GM23338 (cell line): ENCODE results near the gene HTR1A. TPM values are rescaled to one million over a fixed set of nuclear protein-coding genes. Genes with fewer than 3 reads are reported as not detected.

ENCODE experiments used
- ATAC-seq: fragments of 200-7000 bp; cut with Tn5 transposase; 3 replicates; pipeline ENCODE4 v1.9.1; 2020
- DNase-seq: peaks from one replicate; pipeline ENCODE4 v3.0.0-alpha.2; 2015; ENCODE audit warnings: low spot score
- H2AFZ ChIP-seq: fragments of 200-600 bp; sonication (generic); 2 replicates; pipeline ENCODE4 v1.8.0; 2016; ENCODE audit warnings: antibody characterized with exemption, mild to moderate bottlenecking, moderate library complexity
- H3F3A ChIP-seq: fragments of 200-600 bp; sonication (generic); replicated peaks from 2 replicates; pipeline ENCODE4 v1.8.0; 2017; ENCODE audit warnings: antibody characterized with exemption, mixed run types, low read depth
- H3K27ac ChIP-seq: fragments of 200-600 bp; sonication (generic); 2 replicates; pipeline ENCODE4 v1.6.1; 2016; ENCODE audit warnings: low read depth
- H3K27me3 ChIP-seq: fragments of 200-600 bp; sonication (generic); 2 replicates; pipeline ENCODE4 v1.8.0; 2016; ENCODE audit warnings: mild to moderate bottlenecking, mixed run types, moderate library complexity; ENCODE audit not compliant: insufficient read depth
- H3K36me3 ChIP-seq: fragments of 200-600 bp; sonication (generic); 2 replicates; pipeline ENCODE4 v1.8.0; 2016; ENCODE audit warnings: mild to moderate bottlenecking; ENCODE audit not compliant: insufficient read depth
- H3K4me1 ChIP-seq: fragments of 200-600 bp; sonication (generic); 2 replicates; pipeline ENCODE4 v1.8.0; 2016; ENCODE audit warnings: mild to moderate bottlenecking, moderate library complexity; ENCODE audit not compliant: insufficient read depth
- H3K4me2 ChIP-seq: fragments of 200-600 bp; sonication (generic); 2 replicates; pipeline ENCODE4 v1.7.1; 2017; ENCODE audit warnings: mixed run types
- H3K4me3 ChIP-seq: fragments of 200-600 bp; sonication (generic); 2 replicates; pipeline ENCODE4 v1.6.1; 2016; ENCODE audit warnings: mixed run types
- H3K79me2 ChIP-seq: fragments of 200-600 bp; sonication (generic); replicated peaks from 2 replicates; pipeline ENCODE4 v1.8.0; 2017; ENCODE audit warnings: mild to moderate bottlenecking; ENCODE audit not compliant: insufficient read depth
- H3K9me2 ChIP-seq: fragments of 200-600 bp; sonication (generic); 2 replicates; pipeline ENCODE4 v1.8.0; 2017; ENCODE audit not compliant: insufficient read depth
- H4K20me1 ChIP-seq: fragments of 200-600 bp; sonication (generic); replicated peaks from 2 replicates; pipeline ENCODE4 v1.8.0; 2017; ENCODE audit warnings: mild to moderate bottlenecking; ENCODE audit not compliant: insufficient read depth
- H3K27ac Mint-ChIP-seq: 2 replicates; pipeline ENCODE4 v1.8.0; 2020; ENCODE audit warnings: inconsistent platforms, mild to moderate bottlenecking, moderate library complexity, mixed read lengths
- H3K27me3 Mint-ChIP-seq: 3 replicates; pipeline ENCODE4 v1.8.0; 2022; ENCODE audit warnings: low read depth, mild to moderate bottlenecking, moderate library complexity, mixed read lengths, inconsistent platforms; ENCODE audit not compliant: insufficient read depth, poor library complexity
- H3K36me3 Mint-ChIP-seq: 3 replicates; pipeline ENCODE4 v1.8.0; 2021; ENCODE audit warnings: low read depth, mild to moderate bottlenecking, inconsistent platforms, moderate library complexity, mixed read lengths
- H3K4me1 Mint-ChIP-seq: 3 replicates; pipeline ENCODE4 v1.8.0; 2020; ENCODE audit warnings: mild to moderate bottlenecking, inconsistent platforms, mixed read lengths
- H3K4me3 Mint-ChIP-seq: 3 replicates; pipeline ENCODE4 v1.8.0; 2021; ENCODE audit warnings: moderate library complexity, mild to moderate bottlenecking, inconsistent platforms, mixed read lengths
- H3K9me3 Mint-ChIP-seq: 3 replicates; pipeline ENCODE4 v1.8.0; 2020; ENCODE audit warnings: moderate library complexity, mild to moderate bottlenecking, inconsistent platforms, mixed read lengths
- CREB1 ChIP-seq: fragments of 250-450 bp; sonication (Bioruptor Pico); IDR thresholded peaks from 2 replicates; pipeline ENCODE4 v1.5.0; 2020; ENCODE audit warnings: low read depth, mild to moderate bottlenecking, moderate library complexity
- EZH2 ChIP-seq: fragments of 200-600 bp; sonication (generic); IDR thresholded peaks from one replicate; pipeline ENCODE4 v1.8.0; 2017; ENCODE audit warnings: antibody characterized with exemption, mild to moderate bottlenecking, low read depth; ENCODE audit not compliant: unreplicated experiment
- EZH2phosphoT487 ChIP-seq: fragments of 200-600 bp; sonication (generic); IDR thresholded peaks from one replicate; pipeline ENCODE4 v1.8.1; 2018; ENCODE audit warnings: antibody characterized with exemption; ENCODE audit not compliant: unreplicated experiment
- JUNB ChIP-seq: IDR thresholded peaks from one replicate; pipeline ENCODE4 v1.6.1; 2016; ENCODE audit warnings: antibody characterized with exemption; ENCODE audit not compliant: unreplicated experiment
- NANOG ChIP-seq: IDR thresholded peaks from 2 replicates; pipeline ENCODE4 v1.6.1; 2016; ENCODE audit warnings: antibody characterized with exemption, borderline replicate concordance
- POLR2AphosphoS5 ChIP-seq: IDR thresholded peaks from 2 replicates; pipeline ENCODE4 v1.6.1; 2016; ENCODE audit warnings: antibody characterized with exemption, low read depth
- STAT1 ChIP-seq: IDR thresholded peaks from one replicate; pipeline ENCODE4 v1.6.1; 2016; ENCODE audit warnings: antibody characterized with exemption; ENCODE audit not compliant: unreplicated experiment
- ZNF331 ChIP-seq: fragments of 250-450 bp; sonication (Bioruptor Pico); IDR thresholded peaks from 2 replicates; pipeline ENCODE4 v1.5.0; 2020; ENCODE audit warnings: low read depth, mild to moderate bottlenecking, moderate library complexity
- polyA plus RNA-seq: library from polyadenylated mRNA; unstranded; fragments of >200 nt; fragmentation: Nextera tagmentation; extraction: Ambion mirVana; gene quantifications from 2 replicates; pipeline ENCODE4 v1.2.1, GENCODE V29; 2016
- total RNA-seq: library from RNA; depleted of rRNA; stranded (reverse); fragments of >200 nt; shearing (Covaris generic); gene quantifications from 2 replicates; pipeline ENCODE4 v1.2.3, GENCODE V29; 2014
- TF ChIP-seq, protein P1 (sequence below): IDR thresholded peaks from one replicate; pipeline ENCODE4 v1.6.1; 2018; ENCODE audit warnings: antibody characterized with exemption; ENCODE audit not compliant: unreplicated experiment
- TF ChIP-seq, protein P2 (sequence below): fragments of 250-450 bp; sonication (Bioruptor Pico); IDR thresholded peaks from 2 replicates; pipeline ENCODE4 v1.5.0; 2020; ENCODE audit warnings: mild to moderate bottlenecking, moderate library complexity

The HTR1A gene
- total and polyA plus RNA-seq, 2 experiments from 2014 or later, result 1.1 to 2.3 TPM

DNA sequence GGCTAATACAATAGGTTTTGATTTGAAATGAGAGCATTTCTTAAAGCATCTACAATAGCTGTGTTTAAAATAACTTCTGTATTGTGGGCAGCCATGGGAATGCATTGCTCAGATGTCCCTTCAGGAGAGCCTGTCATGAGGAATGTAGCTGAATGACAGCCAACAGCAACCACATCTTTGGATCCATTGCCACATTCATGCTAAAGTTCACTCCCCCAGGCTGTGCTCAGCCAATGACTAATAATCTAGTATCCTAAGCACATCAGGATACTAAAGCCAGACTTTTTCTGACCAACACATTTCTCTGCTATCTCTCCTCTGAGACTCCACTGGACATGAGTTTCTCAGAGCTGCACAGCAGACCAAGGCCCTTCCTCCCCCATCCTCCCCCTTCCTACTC, 45.5 kb downstream of the HTR1A start (continued):
- TF ChIP-seq STAT1 (no peak), JUNB (no peak), CREB1 (CRISPR knock-in tag) (no peak), EZH2 (no peak), EZH2phosphoT487 (no peak), NANOG (no peak), POLR2AphosphoS5 (no peak)
- TF ChIP-seq, protein P1, sequence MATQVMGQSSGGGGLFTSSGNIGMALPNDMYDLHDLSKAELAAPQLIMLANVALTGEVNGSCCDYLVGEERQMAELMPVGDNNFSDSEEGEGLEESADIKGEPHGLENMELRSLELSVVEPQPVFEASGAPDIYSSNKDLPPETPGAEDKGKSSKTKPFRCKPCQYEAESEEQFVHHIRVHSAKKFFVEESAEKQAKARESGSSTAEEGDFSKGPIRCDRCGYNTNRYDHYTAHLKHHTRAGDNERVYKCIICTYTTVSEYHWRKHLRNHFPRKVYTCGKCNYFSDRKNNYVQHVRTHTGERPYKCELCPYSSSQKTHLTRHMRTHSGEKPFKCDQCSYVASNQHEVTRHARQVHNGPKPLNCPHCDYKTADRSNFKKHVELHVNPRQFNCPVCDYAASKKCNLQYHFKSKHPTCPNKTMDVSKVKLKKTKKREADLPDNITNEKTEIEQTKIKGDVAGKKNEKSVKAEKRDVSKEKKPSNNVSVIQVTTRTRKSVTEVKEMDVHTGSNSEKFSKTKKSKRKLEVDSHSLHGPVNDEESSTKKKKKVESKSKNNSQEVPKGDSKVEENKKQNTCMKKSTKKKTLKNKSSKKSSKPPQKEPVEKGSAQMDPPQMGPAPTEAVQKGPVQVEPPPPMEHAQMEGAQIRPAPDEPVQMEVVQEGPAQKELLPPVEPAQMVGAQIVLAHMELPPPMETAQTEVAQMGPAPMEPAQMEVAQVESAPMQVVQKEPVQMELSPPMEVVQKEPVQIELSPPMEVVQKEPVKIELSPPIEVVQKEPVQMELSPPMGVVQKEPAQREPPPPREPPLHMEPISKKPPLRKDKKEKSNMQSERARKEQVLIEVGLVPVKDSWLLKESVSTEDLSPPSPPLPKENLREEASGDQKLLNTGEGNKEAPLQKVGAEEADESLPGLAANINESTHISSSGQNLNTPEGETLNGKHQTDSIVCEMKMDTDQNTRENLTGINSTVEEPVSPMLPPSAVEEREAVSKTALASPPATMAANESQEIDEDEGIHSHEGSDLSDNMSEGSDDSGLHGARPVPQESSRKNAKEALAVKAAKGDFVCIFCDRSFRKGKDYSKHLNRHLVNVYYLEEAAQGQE, result no peak

DNA sequence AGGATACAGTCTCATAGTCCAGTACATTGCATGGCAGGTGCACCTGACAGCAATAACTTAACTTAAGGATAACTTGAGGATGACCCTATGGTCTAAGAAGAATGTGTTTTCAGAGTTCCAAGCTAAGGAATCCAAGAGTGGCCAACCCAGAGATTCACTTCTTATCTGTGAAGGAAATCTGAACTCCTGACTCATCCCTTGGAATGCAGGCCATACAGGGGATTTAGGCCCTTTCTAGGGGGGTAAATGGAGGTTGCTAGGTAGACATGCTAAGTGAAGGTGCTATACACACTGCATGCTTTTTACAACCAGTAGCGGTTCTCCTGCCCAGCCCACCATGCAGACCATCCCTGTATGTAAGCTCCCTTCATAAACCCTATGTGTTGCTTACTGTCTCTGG, 50.4 kb downstream of the HTR1A start:
- Histone ChIP-seq H4K20me1 (no peaks in the 10 kb centered on the region), H3K36me3 (no peaks in the 10 kb centered on the region), H3K27ac (no peak overlapping the region), H3K4me2 (no peak overlapping the region), H3K4me1 (no peaks in the 10 kb centered on the region), H3K79me2 (no peaks in the 10 kb centered on the region), H2AFZ (no peak overlapping the region), H3K4me3 (no peak overlapping the region), H3K27me3 (no peaks in the 10 kb centered on the region), H3F3A (no peaks in the 10 kb centered on the region), H3K9me2 (0 out of 2 replicates have a peak, but pooled peaks cover 4% of the 10 kb centered on the region)
- H3K36me3 Mint-ChIP-seq, result no peaks in the 10 kb centered on the region
- ATAC-seq (no peak), DNase-seq (no peak)
- H3K27me3 Mint-ChIP-seq, result no peaks in the 10 kb centered on the region
- no peak overlapping the region for H3K4me3 Mint-ChIP-seq
- 0 out of 3 replicates have a peak, but pooled peaks cover under 1% of the 10 kb centered on the region for H3K4me1 Mint-ChIP-seq
- H3K27ac Mint-ChIP-seq, result no peak overlapping the region
- no peak for TF ChIP-seq JUNB
- TF ChIP-seq, protein P2, sequence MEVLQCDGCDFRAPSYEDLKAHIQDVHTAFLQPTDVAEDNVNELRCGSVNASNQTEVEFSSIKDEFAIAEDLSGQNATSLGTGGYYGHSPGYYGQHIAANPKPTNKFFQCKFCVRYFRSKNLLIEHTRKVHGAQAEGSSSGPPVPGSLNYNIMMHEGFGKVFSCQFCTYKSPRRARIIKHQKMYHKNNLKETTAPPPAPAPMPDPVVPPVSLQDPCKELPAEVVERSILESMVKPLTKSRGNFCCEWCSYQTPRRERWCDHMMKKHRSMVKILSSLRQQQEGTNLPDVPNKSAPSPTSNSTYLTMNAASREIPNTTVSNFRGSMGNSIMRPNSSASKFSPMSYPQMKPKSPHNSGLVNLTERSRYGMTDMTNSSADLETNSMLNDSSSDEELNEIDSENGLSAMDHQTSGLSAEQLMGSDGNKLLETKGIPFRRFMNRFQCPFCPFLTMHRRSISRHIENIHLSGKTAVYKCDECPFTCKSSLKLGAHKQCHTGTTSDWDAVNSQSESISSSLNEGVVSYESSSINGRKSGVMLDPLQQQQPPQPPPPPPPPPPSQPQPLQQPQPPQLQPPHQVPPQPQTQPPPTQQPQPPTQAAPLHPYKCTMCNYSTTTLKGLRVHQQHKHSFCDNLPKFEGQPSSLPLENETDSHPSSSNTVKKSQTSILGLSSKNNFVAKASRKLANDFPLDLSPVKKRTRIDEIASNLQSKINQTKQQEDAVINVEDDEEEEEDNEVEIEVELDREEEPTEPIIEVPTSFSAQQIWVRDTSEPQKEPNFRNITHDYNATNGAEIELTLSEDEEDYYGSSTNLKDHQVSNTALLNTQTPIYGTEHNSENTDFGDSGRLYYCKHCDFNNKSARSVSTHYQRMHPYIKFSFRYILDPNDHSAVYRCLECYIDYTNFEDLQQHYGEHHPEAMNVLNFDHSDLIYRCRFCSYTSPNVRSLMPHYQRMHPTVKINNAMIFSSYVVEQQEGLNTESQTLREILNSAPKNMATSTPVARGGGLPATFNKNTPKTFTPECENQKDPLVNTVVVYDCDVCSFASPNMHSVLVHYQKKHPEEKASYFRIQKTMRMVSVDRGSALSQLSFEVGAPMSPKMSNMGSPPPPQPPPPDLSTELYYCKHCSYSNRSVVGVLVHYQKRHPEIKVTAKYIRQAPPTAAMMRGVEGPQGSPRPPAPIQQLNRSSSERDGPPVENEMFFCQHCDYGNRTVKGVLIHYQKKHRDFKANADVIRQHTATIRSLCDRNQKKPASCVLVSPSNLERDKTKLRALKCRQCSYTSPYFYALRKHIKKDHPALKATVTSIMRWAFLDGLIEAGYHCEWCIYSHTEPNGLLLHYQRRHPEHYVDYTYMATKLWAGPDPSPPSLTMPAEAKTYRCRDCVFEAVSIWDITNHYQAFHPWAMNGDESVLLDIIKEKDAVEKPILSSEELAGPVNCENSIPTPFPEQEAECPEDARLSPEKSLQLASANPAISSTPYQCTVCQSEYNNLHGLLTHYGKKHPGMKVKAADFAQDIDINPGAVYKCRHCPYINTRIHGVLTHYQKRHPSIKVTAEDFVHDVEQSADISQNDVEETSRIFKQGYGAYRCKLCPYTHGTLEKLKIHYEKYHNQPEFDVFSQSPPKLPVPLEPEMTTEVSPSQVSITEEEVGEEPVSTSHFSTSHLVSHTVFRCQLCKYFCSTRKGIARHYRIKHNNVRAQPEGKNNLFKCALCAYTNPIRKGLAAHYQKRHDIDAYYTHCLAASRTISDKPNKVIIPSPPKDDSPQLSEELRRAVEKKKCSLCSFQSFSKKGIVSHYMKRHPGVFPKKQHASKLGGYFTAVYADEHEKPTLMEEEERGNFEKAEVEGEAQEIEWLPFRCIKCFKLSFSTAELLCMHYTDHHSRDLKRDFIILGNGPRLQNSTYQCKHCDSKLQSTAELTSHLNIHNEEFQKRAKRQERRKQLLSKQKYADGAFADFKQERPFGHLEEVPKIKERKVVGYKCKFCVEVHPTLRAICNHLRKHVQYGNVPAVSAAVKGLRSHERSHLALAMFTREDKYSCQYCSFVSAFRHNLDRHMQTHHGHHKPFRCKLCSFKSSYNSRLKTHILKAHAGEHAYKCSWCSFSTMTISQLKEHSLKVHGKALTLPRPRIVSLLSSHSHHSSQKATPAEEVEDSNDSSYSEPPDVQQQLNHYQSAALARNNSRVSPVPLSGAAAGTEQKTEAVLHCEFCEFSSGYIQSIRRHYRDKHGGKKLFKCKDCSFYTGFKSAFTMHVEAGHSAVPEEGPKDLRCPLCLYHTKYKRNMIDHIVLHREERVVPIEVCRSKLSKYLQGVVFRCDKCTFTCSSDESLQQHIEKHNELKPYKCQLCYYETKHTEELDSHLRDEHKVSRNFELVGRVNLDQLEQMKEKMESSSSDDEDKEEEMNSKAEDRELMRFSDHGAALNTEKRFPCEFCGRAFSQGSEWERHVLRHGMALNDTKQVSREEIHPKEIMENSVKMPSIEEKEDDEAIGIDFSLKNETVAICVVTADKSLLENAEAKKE (CRISPR knock-in tag), result no peak
- TF ChIP-seq, protein P1, result no peak
- TF ChIP-seq ZNF331 (CRISPR knock-in tag), result no peak
- peaks cover 4% of the 10 kb centered on the region; the same call in 2 of the 3 replicates for H3K9me3 Mint-ChIP-seq
